Posterior cingulate gyrus (tissue), 11 donors: ENCODE measurements around the gene ITGAL.
A peak's percentile ranks its signal among the peaks of the same experiment; 100 is the strongest.

ENCODE experiments used
- DNase-seq, 10 donors: peaks; one replicate each; pipeline versions ENCODE4 v3.0.0 to v3.0.0-alpha.2; 2020 to 2021; ENCODE audit warnings: mixed read lengths in 3 of 10
- intact Hi-C: fragments of 100-400 bp; cut with DNase I; formaldehyde crosslinking; loops from one replicate; pipeline ENCODE4 v1.15.1; 2023

Gene ITGAL

DNA sequence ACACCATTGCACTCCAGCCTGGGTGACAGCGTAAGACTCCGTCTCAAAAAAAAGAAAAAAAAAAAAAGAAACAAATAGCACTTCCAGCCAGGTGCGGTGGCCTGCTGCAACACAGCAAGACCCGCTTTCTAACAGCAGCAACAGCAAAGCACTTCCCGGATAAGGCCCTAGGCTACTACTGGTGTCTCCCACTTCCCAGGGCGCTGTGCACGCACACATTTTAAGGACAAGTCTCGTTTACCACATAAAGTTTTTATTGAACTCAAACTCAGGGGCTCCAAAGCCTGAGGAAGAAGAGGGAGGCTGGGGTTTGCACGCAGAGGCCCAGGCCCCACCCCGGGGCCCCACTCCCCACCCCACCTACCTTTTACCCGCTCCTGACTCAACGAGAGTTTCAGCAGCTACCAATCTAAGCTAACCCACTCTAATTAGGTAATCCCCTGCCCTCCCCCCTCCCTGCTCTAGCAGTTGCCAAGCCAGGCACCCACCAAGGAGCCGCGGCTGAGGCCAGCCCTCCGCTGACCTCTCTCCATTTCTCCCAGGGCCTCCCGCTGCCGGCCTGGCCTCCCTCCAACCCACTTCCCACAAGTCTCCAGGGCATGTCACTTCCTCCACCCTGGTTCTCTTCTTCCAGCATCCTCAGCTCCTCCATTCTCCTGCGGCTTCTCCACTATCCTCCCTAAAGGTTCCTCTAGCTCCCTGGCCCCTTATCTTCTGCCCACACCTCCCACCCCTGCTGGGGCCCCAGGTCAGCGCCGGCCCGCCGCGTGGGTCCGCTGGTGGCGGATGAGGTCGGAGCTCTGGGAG lies 51.4 kb downstream of the ITGAL start:
- DNase-seq = peak in 3 of 10 donors; percentile 63 to 78 (median 66)
- intact Hi-C loops = loop anchor here (10.0 kb wide), 1 partner anchor 429 kb away; the partner anchor contains the start of genes TBX6 and YPEL3

DNA sequence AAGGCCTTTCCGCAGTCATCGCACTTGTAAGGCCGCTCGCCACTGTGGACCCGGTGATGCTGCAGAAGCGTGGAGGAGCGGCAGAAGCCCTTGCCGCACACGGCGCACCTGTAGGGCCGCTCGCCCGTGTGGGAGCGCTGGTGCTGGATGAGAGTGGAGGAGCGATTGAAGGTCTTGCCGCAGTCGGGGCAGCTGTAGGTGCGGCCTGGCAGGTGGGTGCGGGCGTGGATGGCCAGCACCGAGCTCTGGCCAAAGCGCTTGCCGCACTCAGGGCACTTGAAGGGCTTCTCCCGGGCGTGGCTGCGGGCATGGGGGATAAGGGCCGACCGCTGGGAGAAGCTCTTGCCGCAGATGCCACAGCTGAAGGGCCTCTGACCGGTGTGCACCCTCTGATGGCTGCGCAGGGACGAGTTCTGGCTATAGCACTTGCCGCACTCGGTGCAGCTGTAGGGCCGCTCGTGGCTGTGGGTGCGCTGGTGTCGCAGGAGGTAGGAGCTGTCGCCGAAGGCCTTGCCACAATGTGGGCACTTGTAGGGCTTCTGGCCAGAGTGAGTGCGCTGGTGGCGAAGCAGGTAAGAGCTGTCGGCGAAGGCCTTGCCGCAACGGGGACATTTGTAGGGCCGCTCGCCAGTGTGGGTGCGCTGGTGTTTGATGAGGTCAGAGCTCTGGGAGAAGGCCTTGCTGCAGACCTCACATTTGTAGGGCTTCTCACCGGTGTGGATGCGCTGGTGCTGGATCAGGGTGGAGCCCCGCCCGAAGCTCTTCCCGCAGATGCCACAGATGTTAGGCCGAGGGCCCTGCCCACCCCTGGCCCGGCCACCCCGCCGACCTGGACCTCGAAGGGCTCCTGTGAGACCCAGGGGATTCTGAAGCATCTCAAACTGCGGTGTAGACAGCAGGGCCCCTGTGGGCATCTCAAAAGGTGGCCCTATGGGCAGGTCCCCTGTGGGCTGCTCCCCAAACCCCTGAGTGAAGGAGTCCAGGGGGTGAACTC lies 52.3 kb downstream of the ITGAL start:
- DNase-seq = peak in 1 of 10 donors; percentile 80
- intact Hi-C loops = loop anchor here (5.0 to 10.0 kb wide), 3 partner anchors 78 to 430 kb away; partner anchors contain the start of genes FBRS, SEPHS2, TBX6 and YPEL3

DNA sequence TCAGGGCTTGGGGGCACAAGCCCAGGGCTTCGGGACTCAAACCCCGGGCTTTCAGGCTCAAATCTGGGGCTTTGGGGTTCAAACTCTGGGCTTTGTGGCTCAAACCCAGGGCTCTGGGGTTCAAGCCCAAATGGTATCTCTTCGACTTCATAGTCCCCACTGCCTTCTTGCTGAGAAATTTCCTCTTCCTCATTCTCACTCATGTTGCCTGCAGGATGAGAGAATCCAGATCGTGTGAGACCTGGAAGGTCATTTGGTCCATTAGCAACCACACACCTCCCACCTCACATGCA lies 53.2 kb downstream of the ITGAL start:
- intact Hi-C loops = loop anchor here (1.0 to 10.0 kb wide), 5 partner anchors 9 to 431 kb away; partner anchors contain the start of genes FBRS, SEPHS2, TBX6 and YPEL3
- DNase-seq = peak in 2 of 10 donors; percentile 4 to 59

DNA sequence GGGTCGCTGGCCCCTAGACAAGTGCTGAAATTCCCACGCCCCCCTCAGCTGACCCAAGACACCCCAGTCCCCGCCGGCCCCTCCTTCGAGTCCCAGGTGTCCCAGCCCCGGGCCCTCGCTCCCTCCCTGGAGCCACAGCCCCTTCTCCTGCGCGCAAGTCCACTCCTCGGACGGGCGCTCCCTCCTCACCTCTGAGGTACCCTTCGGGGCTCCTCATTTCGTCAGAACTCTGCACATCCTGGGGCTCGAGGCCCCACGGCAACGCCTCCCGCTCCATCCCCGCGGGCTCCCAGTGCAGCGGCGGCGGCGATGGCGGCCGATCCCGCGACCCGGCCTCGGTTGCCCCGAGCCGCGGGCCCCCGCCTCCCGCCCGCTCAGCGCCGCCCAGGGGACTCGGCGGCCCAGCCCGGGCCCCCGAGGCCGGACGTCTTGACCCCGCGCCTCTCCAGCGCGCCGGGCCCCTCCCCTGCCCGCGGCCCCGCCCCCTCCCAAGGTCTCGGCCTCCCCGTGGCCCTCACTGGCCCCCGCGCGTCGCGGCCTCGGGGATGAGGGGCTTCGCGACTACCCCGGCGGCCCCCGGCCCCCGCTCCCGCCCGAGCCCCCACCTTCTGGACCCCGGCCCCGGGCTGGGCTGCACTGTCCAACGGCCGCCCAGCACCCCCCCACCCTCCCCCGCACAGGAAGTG lies 53.7 kb downstream of the ITGAL start, which contains the start of gene ZNF768:
ZNF768 (minus strand) TSS at position 430 of the 686 bp plus-strand sequence; CDS start at position 277, 153 bp downstream.
- DNase-seq = peak in 7 of 10 donors; percentile 10 to 88 (median 30)
- intact Hi-C loops = loop anchor here (1.0 to 10.0 kb wide), 5 partner anchors 8 to 431 kb away; partner anchors contain the start of genes FBRS, SEPHS2, TBX6 and YPEL3

DNA sequence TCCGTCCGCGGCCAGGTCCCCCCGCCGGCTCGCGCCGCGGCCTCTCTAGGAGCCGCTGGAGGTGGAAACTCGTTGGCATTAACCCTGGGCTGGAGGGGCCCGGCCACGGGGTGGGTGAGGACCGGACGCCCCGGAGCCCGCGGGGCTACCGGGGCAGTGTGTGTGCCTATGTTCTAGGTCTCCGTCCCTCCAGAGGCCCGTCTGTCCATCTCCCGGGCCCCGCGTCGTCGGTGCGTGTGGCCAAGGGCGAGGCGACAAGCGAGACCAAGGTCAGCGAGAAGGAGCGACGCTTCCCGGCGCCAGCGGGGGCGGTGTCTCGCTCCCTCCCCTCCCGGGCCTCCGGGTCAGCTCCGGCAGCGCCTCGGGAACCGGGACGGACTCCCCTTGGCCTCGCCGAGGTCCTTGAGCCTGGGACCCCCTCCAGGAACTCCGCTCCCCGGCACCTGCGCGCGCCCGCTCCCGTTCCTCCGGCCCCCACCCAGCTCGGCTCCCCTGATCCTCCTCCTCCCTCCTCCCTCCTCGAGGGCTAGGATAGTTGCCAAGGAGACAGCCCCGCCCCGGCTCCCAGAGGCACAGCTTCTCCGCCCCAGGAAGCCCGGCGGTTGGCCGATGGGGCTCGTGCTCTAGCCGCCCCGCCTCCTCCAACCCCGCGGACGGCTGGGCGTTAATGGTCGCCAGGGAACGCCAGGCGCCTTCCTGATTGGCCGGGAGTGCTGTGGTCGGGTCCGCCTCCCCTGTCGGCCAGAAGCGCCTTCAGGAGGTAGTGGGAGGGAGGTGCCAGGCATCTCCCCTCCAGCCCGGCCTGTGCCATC lies 54.5 kb downstream of the ITGAL start:
- intact Hi-C loops = loop anchor here (1.0 to 10.0 kb wide), 5 partner anchors 7 to 432 kb away; partner anchors contain the start of genes FBRS, SEPHS2, TBX6 and YPEL3
- peak; percentile 94 to 100 (median 98) for DNase-seq

DNA sequence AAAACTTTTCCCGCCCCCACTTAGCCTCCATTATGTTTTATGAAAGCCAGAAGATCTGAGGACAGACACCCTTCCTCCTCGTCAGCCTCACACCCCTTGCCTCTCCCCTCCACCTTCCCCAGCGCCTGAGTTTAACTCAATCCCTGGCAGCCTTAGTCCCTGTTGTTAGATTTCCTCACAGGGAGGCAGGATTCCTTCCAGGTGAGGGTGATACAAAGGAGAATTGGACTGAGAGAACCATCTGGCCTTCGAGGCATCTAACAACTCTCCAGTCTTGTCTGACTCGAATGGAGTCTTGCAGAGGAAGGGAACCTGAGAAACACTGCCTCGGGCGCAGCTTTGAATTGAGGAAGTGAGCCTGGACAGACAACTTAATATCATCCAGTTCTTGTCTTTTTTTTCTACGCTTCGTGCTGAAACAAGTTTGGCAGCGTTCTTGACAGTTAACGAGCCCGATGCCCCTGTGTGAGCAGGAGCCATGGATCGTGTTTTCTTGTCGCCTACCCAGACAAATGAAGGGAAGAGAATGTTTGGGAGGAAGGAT lies 55.2 kb downstream of the ITGAL start:
- intact Hi-C loops = loop anchor here (2.0 to 10.0 kb wide), 4 partner anchors 31 to 433 kb away; partner anchors contain the start of genes FBRS, SEPHS2, TBX6 and YPEL3
- peak in 2 of 10 donors; percentile 49 to 64 for DNase-seq

DNA sequence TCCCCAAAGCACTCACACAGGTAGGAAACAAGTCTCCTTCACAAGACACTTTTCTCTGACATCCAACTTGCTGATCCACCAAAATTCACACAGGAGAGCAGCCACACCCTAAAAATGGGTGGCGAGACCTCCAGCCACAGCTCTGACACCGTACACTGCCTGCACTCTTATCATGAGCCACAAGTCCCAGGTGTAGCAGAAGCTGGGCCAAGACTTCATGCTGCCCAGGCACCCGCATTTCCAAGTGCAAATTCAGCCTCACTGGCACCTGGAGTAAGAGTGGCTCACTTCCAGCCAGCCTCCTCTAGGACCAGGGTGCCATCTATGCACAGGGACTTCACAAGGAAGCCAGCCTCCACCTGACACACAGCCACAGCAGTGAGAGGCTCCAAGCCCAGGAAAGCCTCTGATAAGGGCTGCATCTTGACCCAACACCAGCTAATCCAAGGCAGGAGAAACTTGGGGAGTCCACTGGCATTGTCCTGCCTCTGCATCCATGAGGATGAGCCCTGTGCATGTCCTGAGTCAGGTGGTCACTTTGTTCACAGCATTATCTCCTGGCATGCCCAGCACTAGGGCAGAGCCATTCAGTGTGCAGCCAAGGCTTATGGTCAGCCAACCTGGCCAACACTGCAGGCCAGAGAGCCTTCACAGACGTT lies 56.4 kb downstream of the ITGAL start:
- peak in 1 of 10 donors; percentile 29 for DNase-seq
- intact Hi-C loops = loop anchor here (5.0 to 10.0 kb wide), 3 partner anchors 82 to 434 kb away; partner anchors contain the start of genes FBRS, SEPHS2, TBX6 and YPEL3

DNA sequence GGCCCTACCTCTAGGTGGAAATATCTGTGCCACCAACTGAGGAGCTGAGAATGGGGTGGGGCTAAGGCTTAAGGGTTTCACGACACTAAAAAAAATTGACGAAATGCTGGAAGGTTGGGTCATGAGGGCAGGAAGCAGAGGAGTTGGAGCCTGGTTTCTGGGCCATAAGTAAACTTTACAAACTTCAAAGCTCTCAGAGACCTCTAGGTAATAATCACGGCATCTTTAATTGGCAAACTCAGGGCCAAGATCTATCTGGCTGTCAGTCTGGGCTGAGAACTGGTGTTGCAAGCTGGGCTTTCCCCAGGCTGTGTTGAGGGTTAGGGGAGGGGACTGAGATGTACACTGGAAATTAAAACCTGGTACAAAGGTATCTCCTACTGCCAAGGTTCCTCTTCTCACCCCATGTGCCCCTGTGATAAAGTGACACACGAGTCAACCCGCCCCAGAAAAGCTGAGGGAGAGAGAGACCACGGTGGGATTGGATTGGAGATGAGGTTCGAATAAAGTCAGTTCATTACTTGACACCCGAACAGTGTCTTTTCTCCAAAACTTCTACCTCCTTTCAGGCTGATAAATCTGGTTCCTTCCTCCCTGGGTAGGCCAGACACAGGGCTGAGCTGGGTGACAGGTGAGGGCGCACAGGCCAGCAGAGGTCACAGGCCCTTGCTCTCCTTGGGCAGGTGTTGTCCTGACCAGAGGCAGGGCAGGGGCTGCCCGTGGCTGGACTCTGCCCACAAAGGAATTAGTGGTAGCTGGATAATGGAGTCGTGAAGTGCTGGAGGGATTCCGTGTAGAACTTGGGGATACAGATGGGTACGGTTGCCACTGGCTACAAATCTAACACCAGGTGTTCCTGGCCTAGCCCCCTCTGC lies 57.9 kb downstream of the ITGAL start:
- intact Hi-C loops = no loop called here
- peak in 1 of 10 donors; percentile 20 for DNase-seq

DNA sequence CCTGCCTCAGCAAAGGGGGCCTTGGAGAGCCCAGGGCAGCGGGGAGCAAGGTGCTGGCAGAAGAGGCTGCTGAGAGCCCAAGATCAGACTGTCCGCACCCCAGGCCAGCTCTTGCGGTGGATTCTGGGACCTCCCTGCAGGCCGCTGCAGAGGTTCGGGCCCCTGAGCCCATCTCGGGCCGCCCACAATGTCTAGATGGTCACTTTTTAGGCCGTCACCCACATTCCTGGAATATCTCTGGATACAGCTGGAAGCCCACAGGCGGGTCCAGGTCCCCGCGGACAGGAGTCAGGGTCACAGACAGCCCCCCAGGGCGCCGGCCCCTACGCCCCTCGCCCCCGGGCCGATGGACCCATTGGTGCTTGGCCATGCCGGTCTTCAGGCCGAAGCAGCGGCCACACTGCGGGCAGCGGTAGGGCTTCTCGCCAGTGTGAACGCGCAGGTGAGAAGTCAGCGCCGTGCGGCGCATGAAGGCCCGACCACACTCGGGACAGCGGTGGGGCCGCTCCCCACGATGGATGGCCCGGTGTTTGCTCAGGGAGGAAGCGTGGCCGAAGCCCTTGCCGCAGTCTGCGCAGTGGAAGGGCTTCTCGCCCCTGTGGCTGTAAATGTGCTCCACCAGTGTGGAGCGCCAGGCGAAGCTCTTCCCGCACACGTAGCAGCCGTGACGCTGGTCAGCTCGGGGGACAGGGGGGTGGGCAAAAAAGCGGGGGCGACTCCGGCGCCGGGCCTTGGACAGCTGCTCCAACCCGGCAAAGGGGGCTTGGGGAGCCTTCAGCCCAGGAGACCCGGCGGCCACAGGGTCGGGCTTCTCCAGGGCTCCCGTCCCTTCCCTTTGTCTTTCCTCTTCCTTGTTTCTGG lies 60.0 kb downstream of the ITGAL start:
- intact Hi-C loops = no loop called here
- peak in 1 of 10 donors; percentile 54 for DNase-seq

DNA sequence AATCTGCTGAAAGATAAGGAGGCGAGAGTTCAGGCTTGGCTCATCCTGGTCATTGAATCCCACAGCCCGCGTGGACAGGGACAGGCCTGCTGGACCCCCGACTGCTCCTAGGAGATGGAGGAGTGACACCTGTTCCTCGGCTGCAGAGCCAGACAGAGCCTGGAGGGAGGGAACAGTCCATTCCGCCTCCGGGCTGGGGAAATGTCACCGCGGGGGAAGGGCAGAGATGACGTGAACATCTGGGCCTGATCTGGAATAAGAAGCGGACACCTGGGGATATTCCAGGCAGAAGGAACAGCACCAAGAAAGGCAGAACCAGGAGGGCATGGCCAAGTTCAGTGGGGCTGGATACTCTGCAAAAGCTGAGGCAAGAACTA lies 60.6 kb downstream of the ITGAL start:
- intact Hi-C loops = no loop called here

DNA sequence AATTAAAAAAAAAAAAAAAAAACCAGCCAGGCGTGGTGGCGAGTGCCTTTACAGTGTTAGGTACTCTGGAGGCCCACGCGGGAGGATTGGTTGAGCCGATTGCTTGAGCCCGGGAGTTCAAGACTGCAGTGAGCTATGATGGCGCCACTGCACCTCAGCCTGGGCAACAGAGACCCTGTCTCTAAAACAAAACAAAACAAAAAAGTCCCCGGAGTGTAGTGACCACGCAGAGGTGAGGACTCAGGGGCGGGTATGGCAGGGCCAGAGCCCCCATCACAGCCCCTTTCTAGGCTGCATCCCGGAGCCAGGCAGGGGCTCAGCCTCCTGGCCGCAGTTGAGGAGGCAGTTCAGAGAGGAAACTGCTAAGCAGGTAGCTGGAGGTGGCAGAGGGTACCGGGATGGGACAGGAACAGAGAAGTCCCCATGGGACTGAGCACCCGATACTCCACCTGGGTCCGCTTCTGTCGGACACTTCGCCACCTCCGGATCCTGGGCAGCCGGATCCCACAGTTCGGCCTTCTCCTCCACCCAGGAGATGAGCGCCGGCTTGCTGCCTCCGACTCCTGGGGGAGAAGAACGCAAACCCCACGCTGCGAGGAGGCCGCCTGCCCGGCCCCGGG lies 61.3 kb downstream of the ITGAL start:
- intact Hi-C loops = loop anchor here (1.0 kb wide), 1 partner anchor 8 kb away; the partner anchor contains the start of gene ZNF768
- peak in 1 of 10 donors; percentile 30 for DNase-seq

More for the DNA sequence above, 60.6 kb downstream of the ITGAL start:
- peak in 1 of 10 donors; percentile 55 for DNase-seq

DNA sequence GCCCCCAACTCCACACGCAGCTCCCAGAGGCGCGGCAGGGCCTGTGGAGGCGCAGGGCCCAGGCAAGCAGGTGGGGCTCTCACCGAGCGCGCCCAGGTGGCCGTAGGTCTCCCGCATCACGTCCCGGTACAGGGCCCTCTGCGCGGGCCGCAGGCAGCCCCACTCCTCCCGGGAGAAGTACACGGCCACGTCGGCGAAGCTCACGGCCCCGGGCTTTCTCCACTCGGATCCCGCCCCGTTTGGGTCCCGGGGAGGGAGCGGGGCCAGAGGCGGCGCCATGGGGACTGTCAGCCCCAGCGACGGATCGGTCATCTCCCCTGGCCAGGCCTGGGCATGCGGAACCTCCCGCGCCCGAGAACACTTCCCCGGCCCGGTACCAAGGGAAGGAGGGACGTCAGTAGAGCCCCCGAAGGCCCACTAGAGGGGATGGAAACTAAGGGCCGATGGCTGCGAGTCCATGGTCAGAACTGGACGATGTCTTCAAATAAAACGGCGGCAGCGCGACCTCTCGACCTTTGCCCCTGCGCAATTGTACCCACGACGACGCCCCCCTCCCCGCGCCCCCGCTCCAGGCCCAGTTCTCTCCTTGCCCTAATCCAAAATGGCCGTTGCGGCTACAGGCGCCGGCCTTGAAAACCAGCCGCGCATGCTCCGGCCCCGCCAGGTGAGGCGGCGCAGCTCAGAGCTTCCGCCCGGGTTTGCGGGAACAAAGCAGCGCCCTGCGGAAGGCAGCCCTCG lies 62.0 kb downstream of the ITGAL start, which contains the start of gene ZNF747:
ZNF747 (minus strand) TSS at position 491 of the 738 bp plus-strand sequence; CDS start at position 312, 179 bp downstream.
- DNase-seq = peak; percentile 89 to 99 (median 94)
- intact Hi-C loops = loop anchor here (1.0 kb wide), 2 partner anchors 8 to 24 kb away; partner anchors contain the start of genes ZNF764 and ZNF768

DNA sequence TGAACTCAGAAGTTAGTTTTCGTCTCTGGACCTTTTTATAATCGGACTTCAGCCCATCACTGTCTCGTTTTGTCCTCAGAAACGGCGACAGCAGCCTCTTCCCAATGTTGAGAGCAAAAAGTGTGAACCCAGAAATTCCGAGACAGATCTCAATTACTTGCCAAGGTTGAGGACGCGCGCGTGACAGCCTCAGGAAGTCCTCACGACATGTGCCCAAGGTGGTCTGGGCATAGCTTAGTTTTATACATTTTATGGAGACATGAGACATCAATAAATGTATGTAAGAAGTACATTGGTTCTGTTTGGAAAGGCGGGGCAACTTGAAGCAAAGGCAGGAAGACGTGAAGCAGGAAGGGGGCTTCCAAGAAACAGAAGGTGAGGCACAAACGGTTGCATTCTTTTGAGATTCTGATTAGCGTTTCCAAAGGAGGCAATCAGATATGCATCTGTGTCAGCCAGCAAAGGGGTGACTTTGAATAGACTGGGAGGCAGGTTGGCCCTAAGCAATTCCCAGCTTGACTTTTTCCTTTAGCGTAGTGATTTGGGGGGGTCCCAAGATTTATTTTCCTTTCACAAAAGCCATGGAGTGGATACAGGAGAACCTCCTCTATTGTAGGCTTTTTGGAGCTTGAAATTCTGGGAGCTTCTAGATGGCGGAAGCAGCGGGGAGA lies 62.7 kb downstream of the ITGAL start:
- intact Hi-C loops = loop anchor here (1.0 kb wide), 1 partner anchor 23 kb away; the partner anchor contains the start of gene ZNF764
- no peak for DNase-seq

DNA sequence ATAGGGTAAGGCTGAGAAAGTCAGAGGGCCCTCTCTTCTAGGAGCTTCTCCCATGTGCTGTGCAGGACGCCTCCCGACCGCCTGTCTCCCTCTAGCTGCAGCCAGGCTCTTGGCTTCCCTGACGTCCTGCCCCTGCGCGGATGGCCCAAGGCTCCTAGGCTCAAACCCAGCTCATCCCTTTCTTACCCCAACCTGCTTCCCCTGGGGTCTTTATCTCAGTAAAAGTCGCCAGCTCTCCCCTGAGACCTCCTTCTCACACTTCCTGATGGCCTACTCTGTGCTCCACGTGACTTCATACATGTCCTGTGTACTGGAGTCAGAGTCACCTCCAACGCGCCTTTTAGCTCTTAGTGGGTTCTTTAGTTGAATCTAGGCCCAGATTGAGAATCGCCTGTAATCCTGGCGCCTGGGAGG lies 63.2 kb downstream of the ITGAL start:
- DNase-seq = peak in 7 of 10 donors; percentile 19 to 94 (median 49)
- intact Hi-C loops = loop anchor here (1.0 kb wide), 1 partner anchor 23 kb away; the partner anchor contains the start of gene ZNF764
